Measurements from ENCODE around the gene MROH9. TPM values are rescaled to one million over a fixed set of nuclear protein-coding genes. Genes with fewer than 3 reads are reported as not detected.

The MROH9 gene
- polyA plus RNA-seq, 1 donor from 2014 or later = not detected

DNA sequence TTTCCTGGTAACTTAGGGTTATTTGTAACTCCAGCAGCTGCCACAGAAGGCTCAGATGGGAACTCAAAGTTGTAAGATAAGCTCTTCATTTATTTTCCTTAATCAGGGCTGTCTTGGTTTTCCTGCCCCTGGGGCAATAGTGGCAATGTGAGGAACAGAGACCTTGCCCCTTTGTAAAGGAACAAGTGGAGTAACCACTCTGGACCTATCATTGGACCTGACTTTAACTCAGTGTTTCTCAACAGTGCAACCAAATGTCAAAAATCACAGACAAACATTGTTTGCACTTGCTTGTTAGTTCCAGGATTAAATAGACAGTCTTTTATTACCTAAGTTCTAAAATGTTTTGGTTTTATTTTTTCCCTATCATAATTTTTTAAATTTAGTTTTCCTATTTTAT is 152.6 kb downstream of the MROH9 start:
- Histone ChIP-seq H3K27ac (ENCODE audit: low read length) (no peak overlapping the region), H3K27me3 (ENCODE audit: insufficient read depth, low read depth, low read length) (no peaks in the 10 kb centered on the region), H3K9ac (ENCODE audit: low read length) (no peak overlapping the region), H3K9me2 (ENCODE audit: insufficient read depth, low read length) (no peaks in the 10 kb centered on the region), H3K79me2 (replicated peaks; ENCODE audit: insufficient read depth, low read length) (no peaks in the 10 kb centered on the region), H4K20me1 (ENCODE audit: insufficient read depth) (no peaks in the 10 kb centered on the region), H3K4me2 (ENCODE audit: low read length) (no peak overlapping the region), H3F3A (ENCODE audit: insufficient read depth, low read length, poor library complexity, severe bottlenecking) (no peaks in the 10 kb centered on the region), H3K4me3 (ENCODE audit: low read length) (no peak overlapping the region), H3K9me3 (ENCODE audit: low read length) (no peaks in the 10 kb centered on the region), H2AFZ (ENCODE audit: low read depth, low read length) (no peak overlapping the region), H3K36me3 (ENCODE audit: insufficient read depth, low read length) (no peaks in the 10 kb centered on the region)
- TF ChIP-seq SMC3 (conservative IDR thresholded peaks at IDR 0.05; ENCODE audit: poor library complexity) (no peak), EZH2 (IDR thresholded peaks at IDR 0.05; ENCODE audit: borderline replicate concordance, insufficient read depth, low read length, poor library complexity, severe bottlenecking) (no peak), MXI1 (conservative IDR thresholded peaks at IDR 0.05; ENCODE audit: poor library complexity, severe bottlenecking) (no peak), TAF1 (IDR thresholded peaks at IDR 0.05; ENCODE audit: low read depth) (no peak), EP300 (conservative IDR thresholded peaks at IDR 0.05; ENCODE audit: poor library complexity, severe bottlenecking) (no peak), POLR2AphosphoS5 (IDR thresholded peaks at IDR 0.05) (no peak), RAD21 (conservative IDR thresholded peaks at IDR 0.05) (no peak)
- TF ChIP-seq, protein P1, sequence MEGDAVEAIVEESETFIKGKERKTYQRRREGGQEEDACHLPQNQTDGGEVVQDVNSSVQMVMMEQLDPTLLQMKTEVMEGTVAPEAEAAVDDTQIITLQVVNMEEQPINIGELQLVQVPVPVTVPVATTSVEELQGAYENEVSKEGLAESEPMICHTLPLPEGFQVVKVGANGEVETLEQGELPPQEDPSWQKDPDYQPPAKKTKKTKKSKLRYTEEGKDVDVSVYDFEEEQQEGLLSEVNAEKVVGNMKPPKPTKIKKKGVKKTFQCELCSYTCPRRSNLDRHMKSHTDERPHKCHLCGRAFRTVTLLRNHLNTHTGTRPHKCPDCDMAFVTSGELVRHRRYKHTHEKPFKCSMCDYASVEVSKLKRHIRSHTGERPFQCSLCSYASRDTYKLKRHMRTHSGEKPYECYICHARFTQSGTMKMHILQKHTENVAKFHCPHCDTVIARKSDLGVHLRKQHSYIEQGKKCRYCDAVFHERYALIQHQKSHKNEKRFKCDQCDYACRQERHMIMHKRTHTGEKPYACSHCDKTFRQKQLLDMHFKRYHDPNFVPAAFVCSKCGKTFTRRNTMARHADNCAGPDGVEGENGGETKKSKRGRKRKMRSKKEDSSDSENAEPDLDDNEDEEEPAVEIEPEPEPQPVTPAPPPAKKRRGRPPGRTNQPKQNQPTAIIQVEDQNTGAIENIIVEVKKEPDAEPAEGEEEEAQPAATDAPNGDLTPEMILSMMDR (IDR thresholded peaks at IDR 0.05; ENCODE audit: poor library complexity, severe bottlenecking) = no peak
- TF ChIP-seq, protein P2, sequence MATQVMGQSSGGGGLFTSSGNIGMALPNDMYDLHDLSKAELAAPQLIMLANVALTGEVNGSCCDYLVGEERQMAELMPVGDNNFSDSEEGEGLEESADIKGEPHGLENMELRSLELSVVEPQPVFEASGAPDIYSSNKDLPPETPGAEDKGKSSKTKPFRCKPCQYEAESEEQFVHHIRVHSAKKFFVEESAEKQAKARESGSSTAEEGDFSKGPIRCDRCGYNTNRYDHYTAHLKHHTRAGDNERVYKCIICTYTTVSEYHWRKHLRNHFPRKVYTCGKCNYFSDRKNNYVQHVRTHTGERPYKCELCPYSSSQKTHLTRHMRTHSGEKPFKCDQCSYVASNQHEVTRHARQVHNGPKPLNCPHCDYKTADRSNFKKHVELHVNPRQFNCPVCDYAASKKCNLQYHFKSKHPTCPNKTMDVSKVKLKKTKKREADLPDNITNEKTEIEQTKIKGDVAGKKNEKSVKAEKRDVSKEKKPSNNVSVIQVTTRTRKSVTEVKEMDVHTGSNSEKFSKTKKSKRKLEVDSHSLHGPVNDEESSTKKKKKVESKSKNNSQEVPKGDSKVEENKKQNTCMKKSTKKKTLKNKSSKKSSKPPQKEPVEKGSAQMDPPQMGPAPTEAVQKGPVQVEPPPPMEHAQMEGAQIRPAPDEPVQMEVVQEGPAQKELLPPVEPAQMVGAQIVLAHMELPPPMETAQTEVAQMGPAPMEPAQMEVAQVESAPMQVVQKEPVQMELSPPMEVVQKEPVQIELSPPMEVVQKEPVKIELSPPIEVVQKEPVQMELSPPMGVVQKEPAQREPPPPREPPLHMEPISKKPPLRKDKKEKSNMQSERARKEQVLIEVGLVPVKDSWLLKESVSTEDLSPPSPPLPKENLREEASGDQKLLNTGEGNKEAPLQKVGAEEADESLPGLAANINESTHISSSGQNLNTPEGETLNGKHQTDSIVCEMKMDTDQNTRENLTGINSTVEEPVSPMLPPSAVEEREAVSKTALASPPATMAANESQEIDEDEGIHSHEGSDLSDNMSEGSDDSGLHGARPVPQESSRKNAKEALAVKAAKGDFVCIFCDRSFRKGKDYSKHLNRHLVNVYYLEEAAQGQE (IDR thresholded peaks at IDR 0.05; ENCODE audit: borderline replicate concordance) = no peak

DNA sequence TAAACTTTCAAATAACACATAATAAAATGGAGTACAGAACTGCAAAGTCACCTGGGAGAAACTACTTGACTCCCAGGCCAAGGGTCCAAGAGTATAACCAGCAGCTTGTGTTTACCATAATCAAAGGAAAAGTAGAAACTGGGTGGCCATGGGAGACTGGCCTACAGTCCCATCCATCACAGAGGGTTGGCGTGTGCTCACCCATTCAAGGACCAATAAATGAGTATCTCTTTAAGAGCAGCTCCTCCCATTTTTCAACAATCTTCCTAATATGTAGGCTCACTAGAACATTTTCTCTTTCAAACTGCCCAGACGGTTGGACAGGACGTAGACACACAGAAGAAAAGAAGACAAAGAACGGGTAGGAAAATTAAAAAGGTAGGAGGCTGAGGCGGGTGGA is 155.3 kb downstream of the MROH9 start, which contains the start of gene FMO3:
Gene FMO3 (plus strand): TSS at position 302 of the 400 bp plus-strand sequence. CDS start 1,754 bp downstream, outside the sequence.
- no peaks in the 10 kb centered on the region for H4K20me1 ChIP-seq (ENCODE audit: insufficient read depth)
- TF ChIP-seq MXI1 (conservative IDR thresholded peaks at IDR 0.05; ENCODE audit: poor library complexity, severe bottlenecking) (no peak), SMC3 (conservative IDR thresholded peaks at IDR 0.05; ENCODE audit: poor library complexity) (no peak), RAD21 (conservative IDR thresholded peaks at IDR 0.05) (no peak), EP300 (conservative IDR thresholded peaks at IDR 0.05; ENCODE audit: poor library complexity, severe bottlenecking) (no peak), TAF1 (IDR thresholded peaks at IDR 0.05; ENCODE audit: low read depth) (no peak), POLR2AphosphoS5 (IDR thresholded peaks at IDR 0.05) (no peak), EZH2 (IDR thresholded peaks at IDR 0.05; ENCODE audit: borderline replicate concordance, insufficient read depth, low read length, poor library complexity, severe bottlenecking) (no peak)
- TF ChIP-seq, protein P2 (IDR thresholded peaks at IDR 0.05; ENCODE audit: borderline replicate concordance) = no peak
- TF ChIP-seq, protein P1 (IDR thresholded peaks at IDR 0.05; ENCODE audit: poor library complexity, severe bottlenecking) = no peak
- no peak within 1 kb of the TSS for H3K27ac ChIP-seq (ENCODE audit: low read length)
- no peaks in the 10 kb centered on the region for H3K27me3 ChIP-seq (ENCODE audit: insufficient read depth, low read depth, low read length)
- no peak within 1 kb of the TSS for H2AFZ ChIP-seq (ENCODE audit: low read depth, low read length)
- no peaks in the 10 kb centered on the region for H3K36me3 ChIP-seq (ENCODE audit: insufficient read depth, low read length)
- H3K79me2 ChIP-seq (replicated peaks; ENCODE audit: insufficient read depth, low read length) = no peaks in the 10 kb centered on the region
- no peaks in the 10 kb centered on the region for H3K9me2 ChIP-seq (ENCODE audit: insufficient read depth, low read length)
- H3F3A ChIP-seq (ENCODE audit: insufficient read depth, low read length, poor library complexity, severe bottlenecking) = no peaks in the 10 kb centered on the region
- H3K4me3 ChIP-seq (ENCODE audit: low read length) = no peak within 1 kb of the TSS
- no peak within 1 kb of the TSS for H3K9ac ChIP-seq (ENCODE audit: low read length)
- no peak within 1 kb of the TSS for H3K4me2 ChIP-seq (ENCODE audit: low read length)
- H3K9me3 ChIP-seq (ENCODE audit: low read length) = no peaks in the 10 kb centered on the region

Measured in neural cell (in vitro differentiated cells).